Testis (tissue), 2 donors: ENCODE measurements around the gene WIPF2.

Source experiments
- CTCF ChIP-seq, 3 experiments: fragments of 450-650 bp in 2 of 3; fragments of 200-600 bp in 1 of 3; sonication (generic) in 1 of 3; IDR thresholded peaks; one replicate each; pipeline ENCODE4 v1.5.1; 2016 to 2019; ENCODE audit warnings: antibody characterized with exemption in 3 of 3, mild to moderate bottlenecking in 2 of 3, moderate library complexity in 1 of 3
- POLR2A ChIP-seq: fragments of 450-650 bp; IDR thresholded peaks from one replicate; pipeline ENCODE4 v1.6.1; 2017; ENCODE audit warnings: antibody characterized with exemption, mild to moderate bottlenecking, moderate library complexity

GRCh38 chr17:40297511-40297910 lies 78.4 kb downstream of the WIPF2 start:
- TF ChIP-seq POLR2A (no peak), CTCF (IDR thresholded peaks at IDR 0.05) (no peak)
